Peyer's patch (tissue), 4 donors: ENCODE results near the gene MAPK1. TPM values are rescaled to one million over a fixed set of nuclear protein-coding genes. Genes with fewer than 3 reads are reported as not detected.
"Not testable (repeated sequence)": the region's sequence is repeated elsewhere in the genome, so short reads cannot be mapped to it uniquely, and the experiment has no call there.

Experiments used
- DNase-seq, 3 donors: peaks; one replicate each; pipeline ENCODE4 v3.0.0-alpha.2; 2017 to 2019
- H3K27ac ChIP-seq, 4 donors: fragments of 200-600 bp; sonication (generic); one replicate each; pipeline ENCODE4 v1.5.1; 2016 to 2019
- H3K27me3 ChIP-seq, 2 donors: fragments of 200-600 bp; sonication (generic); one replicate each; pipeline ENCODE4 v1.5.1; 2019
- H3K36me3 ChIP-seq, 3 donors: fragments of 200-600 bp; sonication (generic); one replicate each; pipeline ENCODE4 v1.5.1; 2016 to 2019
- H3K4me1 ChIP-seq, 4 donors: fragments of 200-600 bp; sonication (generic); one replicate each; pipeline ENCODE4 v1.5.1; 2016 to 2019
- H3K4me3 ChIP-seq, 4 donors: fragments of 200-600 bp; sonication (generic); 1 replicate in 3 of 4; 2 replicates in 1 of 4; pipeline ENCODE4 v1.5.1; 2016 to 2019; ENCODE audit warnings: mild to moderate bottlenecking in 1 of 4
- H3K9me3 ChIP-seq, 4 donors: fragments of 200-600 bp; sonication (generic); one replicate each; pipeline ENCODE4 v1.5.1; 2016 to 2019; ENCODE audit warnings: mild to moderate bottlenecking in 1 of 4
- POLR2A ChIP-seq, 2 donors: fragments of 450-650 bp; IDR thresholded peaks; one replicate each; pipeline ENCODE4 v1.5.1; 2017; ENCODE audit warnings: antibody characterized with exemption in 2 of 2, mild to moderate bottlenecking in 2 of 2, moderate library complexity in 2 of 2
- total RNA-seq, 4 donors: library from RNA; depleted of rRNA; stranded (reverse); fragments of >200 nt; gene quantifications; one replicate each; pipeline ENCODE4 v1.1.0, GENCODE V29; 2016
- TF ChIP-seq, protein P1 (sequence below), 6 experiments: fragments of 450-650 bp in 4 of 6; fragments of 200-600 bp in 2 of 6; sonication (generic) in 1 of 6; IDR thresholded peaks; one replicate each; pipeline ENCODE4 v1.5.1; 2017 to 2019; ENCODE audit warnings: antibody characterized with exemption in 6 of 6, mild to moderate bottlenecking in 3 of 6, moderate library complexity in 1 of 6

Gene MAPK1
- 10 to 100 TPM; 38.9 to 49.5 (median 43.2) TPM for total RNA-seq

DNA sequence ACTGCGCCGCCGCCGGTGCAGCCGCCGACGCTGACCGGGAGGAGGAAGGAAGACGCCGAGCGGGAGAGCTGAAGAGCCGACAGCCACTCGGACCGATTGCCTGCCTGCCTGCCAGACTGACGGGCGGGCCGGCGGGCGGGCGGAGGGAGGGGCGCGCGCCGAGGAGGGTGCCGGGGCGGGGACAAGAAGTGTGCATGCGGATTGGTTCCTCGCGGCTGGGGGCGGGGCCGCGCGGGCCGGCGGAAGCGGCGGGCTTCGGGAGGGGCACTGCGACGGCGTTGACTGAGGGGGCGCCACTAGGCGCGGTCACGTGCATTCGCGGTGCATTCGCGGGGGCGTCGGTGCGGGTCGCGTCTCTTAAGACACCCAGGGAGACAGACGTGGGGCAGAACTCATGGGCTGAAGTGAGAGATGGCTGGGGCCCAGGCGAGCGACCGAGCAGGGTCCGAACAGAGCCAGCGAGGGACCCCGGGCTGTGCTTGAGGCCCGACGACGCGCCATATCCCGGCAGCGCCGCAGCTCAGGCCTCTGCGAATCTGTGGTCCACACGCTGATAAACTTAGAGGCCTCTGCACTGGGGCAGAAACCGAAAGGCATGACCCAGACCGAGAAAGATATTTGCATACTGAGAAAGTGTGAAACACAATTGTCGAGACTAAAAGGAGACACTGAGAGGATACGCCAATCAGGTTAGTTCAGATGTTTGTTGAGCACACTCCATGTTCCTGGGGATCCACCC, at the start of gene MAPK1:
Gene MAPK1, minus strand, starts transcription at position 118 of the 739 bp plus-strand sequence. CDS start 205 bp downstream, outside the sequence.
- H3K4me1 ChIP-seq = peaks cover 0 to 41% (median 9%) of the 10 kb centered on the region in 4 donors
- H3K27me3 ChIP-seq = no peaks in the 10 kb centered on the region
- H3K27ac ChIP-seq = peak within 1 kb of the TSS; percentile 85 to 97 (median 96)
- TF ChIP-seq, protein P1, sequence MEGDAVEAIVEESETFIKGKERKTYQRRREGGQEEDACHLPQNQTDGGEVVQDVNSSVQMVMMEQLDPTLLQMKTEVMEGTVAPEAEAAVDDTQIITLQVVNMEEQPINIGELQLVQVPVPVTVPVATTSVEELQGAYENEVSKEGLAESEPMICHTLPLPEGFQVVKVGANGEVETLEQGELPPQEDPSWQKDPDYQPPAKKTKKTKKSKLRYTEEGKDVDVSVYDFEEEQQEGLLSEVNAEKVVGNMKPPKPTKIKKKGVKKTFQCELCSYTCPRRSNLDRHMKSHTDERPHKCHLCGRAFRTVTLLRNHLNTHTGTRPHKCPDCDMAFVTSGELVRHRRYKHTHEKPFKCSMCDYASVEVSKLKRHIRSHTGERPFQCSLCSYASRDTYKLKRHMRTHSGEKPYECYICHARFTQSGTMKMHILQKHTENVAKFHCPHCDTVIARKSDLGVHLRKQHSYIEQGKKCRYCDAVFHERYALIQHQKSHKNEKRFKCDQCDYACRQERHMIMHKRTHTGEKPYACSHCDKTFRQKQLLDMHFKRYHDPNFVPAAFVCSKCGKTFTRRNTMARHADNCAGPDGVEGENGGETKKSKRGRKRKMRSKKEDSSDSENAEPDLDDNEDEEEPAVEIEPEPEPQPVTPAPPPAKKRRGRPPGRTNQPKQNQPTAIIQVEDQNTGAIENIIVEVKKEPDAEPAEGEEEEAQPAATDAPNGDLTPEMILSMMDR (IDR thresholded peaks at IDR 0.05) = peak in 4 of 6 experiments; percentile 13 to 46 (median 42)
- TF ChIP-seq POLR2A (IDR thresholded peaks at IDR 0.05) = peak; percentile 70 to 79
- no peaks in the 10 kb centered on the region for H3K36me3 ChIP-seq
- peak; percentile 93 to 97 (median 96) for DNase-seq
- peak within 1 kb of the TSS; percentile 72 to 96 (median 91) for H3K4me3 ChIP-seq
- H3K9me3 ChIP-seq = no peaks in the 10 kb centered on the region

DNA sequence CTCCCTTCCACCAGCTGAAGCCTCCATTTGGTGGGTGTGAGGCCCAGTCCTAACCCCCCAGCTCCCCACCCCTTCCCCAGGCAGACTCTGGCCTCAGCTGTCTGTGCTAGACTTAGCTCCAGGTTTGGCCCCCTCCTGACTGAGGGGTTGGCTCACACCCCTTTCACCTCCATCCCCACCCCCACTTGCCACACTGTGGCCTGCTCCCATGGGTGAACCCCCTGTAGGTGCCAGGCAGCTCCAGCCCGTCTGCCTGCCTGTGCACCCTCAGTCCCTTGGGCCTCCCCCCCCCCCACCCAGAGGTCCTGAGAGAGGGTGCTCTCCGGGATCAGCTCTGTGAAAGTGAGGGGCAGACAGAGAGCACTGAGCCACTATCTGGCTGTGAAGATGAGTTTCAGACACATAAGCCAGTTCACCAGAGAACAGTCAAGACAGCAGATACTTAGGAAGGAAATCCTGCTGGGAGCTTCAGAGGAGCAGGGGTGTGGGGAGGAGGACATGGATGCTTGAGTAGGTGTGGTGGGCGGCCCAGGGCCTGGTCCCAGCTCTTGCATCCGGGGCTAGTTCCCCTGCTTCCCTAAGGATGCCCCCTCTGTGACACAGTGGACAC, 49.0 kb upstream of the MAPK1 start:
- no peak for DNase-seq
- H3K4me1 ChIP-seq = peaks cover 0 to 6% (median 0%) of the 10 kb centered on the region in 4 donors
- H3K36me3 ChIP-seq = peaks cover 0 to 8% (median 0%) of the 10 kb centered on the region in 3 donors
- H3K4me3 ChIP-seq = no peak overlapping the region
- no peak overlapping the region for H3K27ac ChIP-seq
- no peaks in the 10 kb centered on the region for H3K27me3 ChIP-seq
- TF ChIP-seq, protein P1 (IDR thresholded peaks at IDR 0.05) = no peak
- TF ChIP-seq POLR2A (IDR thresholded peaks at IDR 0.05) = no peak
- H3K9me3 ChIP-seq = no peaks in the 10 kb centered on the region

DNA sequence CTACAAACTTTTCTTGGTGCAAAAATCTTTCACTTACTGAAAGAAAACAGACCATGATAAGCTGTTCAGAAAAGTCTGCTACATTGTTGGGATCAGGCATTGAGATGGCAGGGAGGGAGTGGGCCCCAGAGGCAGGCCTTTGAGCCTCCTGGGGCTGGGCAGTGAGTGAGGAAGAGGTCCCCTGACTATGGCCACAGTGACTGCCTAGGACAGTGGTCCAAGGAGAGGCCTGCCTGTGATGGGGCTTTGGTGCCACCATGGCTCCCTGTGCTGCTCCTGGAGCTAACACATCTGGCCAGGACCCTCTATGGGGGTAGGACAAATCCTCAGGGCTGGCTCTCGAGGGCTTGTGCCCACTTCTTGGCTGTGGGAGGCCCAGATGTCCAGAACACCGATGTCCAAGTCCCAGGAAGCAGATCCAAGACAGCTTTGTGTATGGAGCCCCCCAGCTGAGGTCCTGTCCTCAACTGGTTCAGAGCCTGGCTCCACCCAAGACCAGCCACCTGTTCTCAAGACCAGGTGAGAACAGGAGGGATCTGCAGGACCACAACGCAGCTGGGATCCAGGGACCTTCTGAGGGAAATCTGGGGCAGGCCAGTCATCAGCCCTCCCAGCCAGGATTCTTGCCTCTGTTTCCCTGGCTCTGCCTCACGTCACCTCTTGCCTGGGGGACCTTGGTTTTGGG, 48.3 kb upstream of the MAPK1 start:
- TF ChIP-seq POLR2A (IDR thresholded peaks at IDR 0.05) = no peak
- TF ChIP-seq, protein P1 (IDR thresholded peaks at IDR 0.05) = no peak
- DNase-seq = no peak
- H3K27me3 ChIP-seq = no peaks in the 10 kb centered on the region

DNA sequence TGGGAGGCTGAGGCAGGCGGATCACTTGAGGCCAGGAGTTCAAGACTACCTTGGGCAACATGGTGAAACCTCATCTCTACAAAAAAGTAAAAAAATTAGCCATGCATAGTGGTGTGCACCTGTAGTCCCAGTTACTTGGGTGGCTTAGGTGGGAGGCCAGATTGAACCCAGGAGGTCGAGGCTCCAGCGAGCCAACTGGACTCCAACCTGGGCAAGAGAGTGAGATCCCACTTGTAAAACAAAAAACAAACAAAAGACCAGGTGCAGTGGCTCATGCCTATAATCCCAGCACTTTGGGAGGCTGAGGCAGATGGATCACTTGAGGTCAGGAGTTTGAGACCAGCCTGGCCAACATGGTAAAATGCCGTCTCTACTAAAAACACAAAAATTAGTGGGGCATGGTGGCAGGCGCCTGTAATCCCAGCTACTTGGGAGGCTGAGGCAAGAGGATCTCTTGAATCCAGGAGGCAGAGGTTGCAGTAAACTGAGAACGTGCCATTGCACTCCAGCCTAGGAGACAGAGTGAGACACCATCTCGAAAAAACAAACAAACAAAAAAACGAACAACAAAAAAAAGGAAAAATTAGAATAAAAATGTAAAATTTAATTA, 46.7 kb upstream of the MAPK1 start:
- H3K27me3 ChIP-seq, H3K36me3 ChIP-seq, H3K4me1 ChIP-seq, H3K4me3 ChIP-seq, DNase-seq, H3K9me3 ChIP-seq, H3K27ac ChIP-seq: not testable (repeated sequence)

More for the DNA sequence above, 48.3 kb upstream of the MAPK1 start:
- no peak overlapping the region for H3K4me3 ChIP-seq
- peaks cover 0 to 7% (median 0%) of the 10 kb centered on the region in 3 donors for H3K36me3 ChIP-seq
- peaks cover 0 to 6% (median 0%) of the 10 kb centered on the region in 4 donors for H3K4me1 ChIP-seq
- H3K9me3 ChIP-seq = no peaks in the 10 kb centered on the region
- no peak overlapping the region for H3K27ac ChIP-seq

DNA sequence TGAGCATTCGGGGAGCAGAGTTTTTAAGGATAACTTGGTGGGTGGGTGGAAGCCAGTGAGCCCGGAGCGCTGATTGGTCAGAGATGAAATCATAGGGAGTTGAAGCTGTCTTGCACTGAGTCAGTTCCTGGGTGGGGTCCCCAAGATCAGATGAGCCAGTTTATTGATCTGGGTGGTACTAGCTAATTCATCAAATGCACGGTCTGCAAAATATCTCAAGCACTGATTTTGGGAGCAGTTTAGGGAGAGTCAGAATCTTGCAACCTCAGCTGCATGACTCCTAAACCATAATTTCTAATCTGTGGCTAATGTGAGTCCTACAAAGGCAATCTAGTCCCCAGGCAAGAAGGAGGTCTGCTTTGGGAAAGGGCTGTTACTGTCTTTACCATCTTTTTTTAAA, 42.9 kb upstream of the MAPK1 start:
- not testable (repeated sequence) for DNase-seq, H3K4me1 ChIP-seq, H3K4me3 ChIP-seq, H3K36me3 ChIP-seq, H3K9me3 ChIP-seq, H3K27me3 ChIP-seq, H3K27ac ChIP-seq

DNA sequence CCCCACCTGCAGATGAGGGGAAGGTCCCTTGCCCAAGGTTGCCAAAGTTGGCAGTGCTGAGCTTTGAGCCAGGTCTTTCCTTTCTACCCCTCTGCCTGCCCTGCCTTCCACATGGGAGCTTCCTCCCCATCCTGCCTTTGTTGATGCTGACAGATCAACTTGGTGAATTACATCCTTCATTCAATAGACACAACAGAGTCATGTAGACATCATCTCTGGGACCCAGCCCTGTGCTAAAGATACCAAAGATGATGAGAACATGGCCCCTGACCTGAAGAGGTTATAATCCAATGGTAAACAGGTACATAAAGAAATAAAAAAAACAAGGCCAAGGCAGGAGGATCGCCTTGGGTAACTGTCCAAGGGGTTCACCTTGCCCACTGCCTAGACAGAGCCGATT, 42.4 kb upstream of the MAPK1 start:
- Histone ChIP-seq H3K36me3 (no peaks in the 10 kb centered on the region), H3K27me3 (no peaks in the 10 kb centered on the region), H3K27ac (no peak overlapping the region), H3K4me1 (no peaks in the 10 kb centered on the region), H3K4me3 (no peak overlapping the region), H3K9me3 (no peaks in the 10 kb centered on the region)
- DNase-seq = no peak
- TF ChIP-seq, protein P1 (IDR thresholded peaks at IDR 0.05) = no peak
- no peak for TF ChIP-seq POLR2A (IDR thresholded peaks at IDR 0.05)
